Measurements from ENCODE around the gene FGR.
"Not testable (repeated sequence)": the region's sequence is repeated elsewhere in the genome, so short reads cannot be mapped to it uniquely, and the experiment has no call there.

The FGR gene

GRCh38 chr1:27659497-27660299 lies 24.7 kb upstream of the FGR start:
- peak; percentile 92 for DNase-seq

DNA sequence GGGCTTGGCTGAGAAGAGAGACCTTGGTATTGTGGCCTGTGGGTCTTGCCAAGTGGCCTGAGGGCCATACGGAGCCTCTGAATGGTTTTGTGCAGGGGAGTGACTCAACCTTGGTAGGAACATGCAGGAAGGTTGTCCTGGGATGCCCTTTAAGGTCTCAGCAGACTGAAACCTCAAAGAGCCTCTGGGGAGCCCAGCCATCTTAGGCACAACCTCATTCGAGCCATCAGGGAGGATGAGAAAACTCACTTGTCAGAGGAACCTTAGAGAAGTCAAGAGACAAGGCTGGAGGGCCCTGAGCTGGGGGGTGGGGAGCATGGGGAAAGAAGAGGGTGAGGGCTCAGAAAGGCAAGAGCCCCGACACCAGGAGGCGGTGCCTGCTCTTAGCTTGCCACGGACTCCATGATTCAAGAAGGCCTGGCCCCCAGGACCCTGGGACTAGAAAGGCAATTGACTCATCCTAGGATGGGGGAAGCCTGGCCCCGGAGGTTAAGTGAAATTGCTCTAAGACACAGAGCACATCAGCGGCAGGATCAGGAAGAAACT lies 24.0 kb upstream of the FGR start:
- peak; percentile 60 for DNase-seq

GRCh38 chr1:27656157-27656893 lies 21.3 kb upstream of the FGR start:
- DNase-seq, result peak; percentile 60

GRCh38 chr1:27655151-27655937 lies 20.4 kb upstream of the FGR start:
- DNase-seq, result no peak

GRCh38 chr1:27652111-27652864 lies 17.3 kb upstream of the FGR start:
- no peak for DNase-seq

GRCh38 chr1:27650539-27651175 lies 15.7 kb upstream of the FGR start:
- peak; percentile 49 for DNase-seq

GRCh38 chr1:27650171-27650538 lies 15.2 kb upstream of the FGR start:
- no peak for DNase-seq

DNA sequence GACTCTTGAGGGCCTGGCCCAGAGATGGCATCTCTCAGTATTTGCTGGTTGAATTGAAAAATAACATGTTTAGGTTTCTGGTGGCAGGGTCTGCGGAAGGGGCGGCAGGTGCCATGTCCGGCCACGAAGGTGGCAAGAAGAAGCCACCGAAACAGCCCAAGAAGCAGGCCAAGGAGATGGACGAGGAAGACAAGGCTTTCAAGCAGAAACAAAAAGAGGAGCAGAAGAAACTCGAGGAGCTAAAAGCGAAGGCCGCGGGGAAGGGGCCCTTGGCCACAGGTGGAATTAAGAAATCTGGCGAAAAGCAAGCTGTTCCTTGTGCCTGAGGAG lies 14.3 kb upstream of the FGR start:
- DNase-seq, result no peak

GRCh38 chr1:27648602-27649305 lies 13.8 kb upstream of the FGR start:
- DNase-seq, result no peak

DNA sequence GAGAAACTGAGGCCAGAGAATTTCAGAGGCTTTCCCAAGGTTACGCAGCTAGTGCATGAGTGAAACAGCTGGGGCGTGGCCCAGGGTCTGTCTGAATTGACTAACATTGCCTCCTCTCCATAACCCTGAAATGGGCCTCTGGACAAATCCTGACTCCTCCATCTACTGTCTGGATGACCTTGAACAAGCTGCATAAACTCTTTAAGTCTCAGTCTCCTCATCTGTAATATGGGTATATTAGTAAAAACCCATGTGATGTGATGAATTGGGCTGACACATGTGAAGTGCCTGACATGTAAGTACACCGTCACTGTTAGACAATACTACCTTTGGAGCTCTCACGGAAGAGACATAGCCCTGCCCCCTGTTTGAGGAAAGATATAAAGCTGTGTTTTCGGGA lies 12.3 kb upstream of the FGR start:
- no peak for DNase-seq

DNA sequence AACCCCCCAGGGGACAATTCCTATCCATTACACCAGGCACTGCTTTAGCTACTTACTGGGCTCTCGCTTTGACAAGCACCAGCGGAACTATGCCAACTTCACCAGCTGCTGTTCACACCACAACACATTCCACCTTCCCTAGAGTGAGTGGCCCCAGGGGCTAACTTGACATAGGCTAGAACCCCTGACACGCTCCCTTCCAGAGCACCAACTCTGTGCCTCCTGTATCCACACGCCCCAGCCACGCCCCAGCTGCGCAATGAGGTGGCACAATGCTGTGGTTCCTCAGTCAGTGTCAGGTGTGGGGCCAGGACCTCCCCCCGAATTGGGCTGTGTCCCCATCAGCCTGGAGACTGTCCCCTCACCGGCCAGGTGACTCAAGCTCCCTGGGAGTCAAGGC lies 11.7 kb upstream of the FGR start:
- DNase-seq, result no peak

DNA sequence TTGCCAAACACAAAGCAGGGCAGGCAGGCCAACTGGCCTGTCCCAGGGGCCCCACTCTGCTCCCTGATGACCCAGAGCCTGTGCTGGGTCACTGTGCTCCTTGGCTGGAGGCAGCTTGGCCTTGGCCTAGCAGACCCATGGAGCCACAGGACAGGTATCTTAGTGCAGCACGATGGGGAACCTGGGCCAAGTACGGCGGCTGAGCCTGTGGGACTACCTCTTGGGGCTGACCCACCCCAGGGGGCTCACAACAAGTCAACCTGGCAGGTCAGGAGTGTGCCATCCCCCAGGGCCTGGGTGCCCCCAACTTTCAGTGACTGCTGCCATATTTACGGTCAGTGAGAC lies 10.1 kb upstream of the FGR start:
- DNase-seq, result no peak

DNA sequence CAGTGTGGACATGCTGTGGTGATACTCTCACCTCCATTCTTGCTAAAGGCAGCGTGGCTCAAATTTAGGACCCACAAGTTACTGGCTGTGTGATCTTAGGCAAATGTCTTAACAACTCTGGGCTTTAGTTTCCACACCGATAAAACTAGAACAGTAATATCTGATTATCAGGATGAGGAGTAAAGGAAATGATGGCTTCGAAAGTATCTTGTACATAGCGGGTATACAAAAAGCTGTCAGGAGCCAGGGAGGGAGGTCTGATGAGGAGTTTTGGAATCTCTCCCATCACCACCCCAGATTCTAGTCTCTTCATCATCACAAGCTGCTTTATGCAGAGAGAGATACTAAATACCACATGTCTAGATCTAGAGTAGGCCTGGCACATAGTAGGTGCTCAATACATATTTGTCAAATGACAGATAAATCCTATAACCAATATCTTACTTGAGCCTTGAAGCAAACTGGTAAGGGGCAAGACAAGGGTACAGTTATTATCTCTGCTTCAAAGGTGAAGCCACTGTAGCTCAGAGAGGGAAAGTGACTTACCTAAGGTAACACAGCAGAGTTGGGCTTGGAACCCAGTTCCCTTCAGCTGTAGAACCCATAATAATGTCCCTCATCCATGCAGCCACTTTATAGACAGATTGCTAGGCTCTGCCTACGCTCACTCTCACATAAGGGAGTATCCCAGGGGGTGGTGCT lies 9.5 kb upstream of the FGR start:
- DNase-seq, result no peak

DNA sequence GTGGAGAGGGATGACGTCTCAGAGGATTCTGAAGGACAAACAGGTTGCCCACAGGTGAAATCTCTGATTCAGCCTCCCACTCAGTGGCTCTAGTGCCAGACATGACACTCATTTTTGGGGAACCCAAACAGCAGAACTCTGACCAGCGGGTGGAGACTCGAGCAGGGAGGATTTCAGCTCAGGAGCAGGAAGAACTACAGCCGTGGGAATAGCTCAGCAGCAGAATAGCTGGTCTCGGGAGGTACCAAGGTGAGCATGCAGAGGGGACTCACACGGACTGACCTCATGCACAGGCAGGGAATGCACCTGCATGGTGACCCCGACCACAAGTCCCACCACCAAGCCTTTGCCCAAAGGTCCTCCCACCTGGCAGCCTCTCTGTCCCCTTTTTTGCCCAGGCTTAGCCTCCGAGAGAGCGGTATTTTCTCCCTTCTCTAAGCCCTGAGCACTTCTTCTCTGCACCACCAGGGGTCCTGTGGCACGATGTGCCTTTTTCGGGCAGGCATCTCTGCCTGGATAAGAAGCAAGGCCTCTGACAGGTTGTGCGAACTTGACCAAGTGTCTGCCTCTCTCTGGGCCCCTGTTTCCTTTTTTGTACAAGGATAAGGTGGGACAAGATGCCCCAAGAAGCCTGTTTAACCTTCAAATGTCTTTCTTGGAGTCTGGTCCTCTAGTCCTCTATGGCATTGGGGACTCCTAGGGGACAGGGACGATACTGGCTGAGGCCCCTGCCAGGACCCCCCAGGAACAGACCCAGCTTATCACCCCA lies 8.8 kb upstream of the FGR start:
- DNase-seq, result peak; percentile 76

DNA sequence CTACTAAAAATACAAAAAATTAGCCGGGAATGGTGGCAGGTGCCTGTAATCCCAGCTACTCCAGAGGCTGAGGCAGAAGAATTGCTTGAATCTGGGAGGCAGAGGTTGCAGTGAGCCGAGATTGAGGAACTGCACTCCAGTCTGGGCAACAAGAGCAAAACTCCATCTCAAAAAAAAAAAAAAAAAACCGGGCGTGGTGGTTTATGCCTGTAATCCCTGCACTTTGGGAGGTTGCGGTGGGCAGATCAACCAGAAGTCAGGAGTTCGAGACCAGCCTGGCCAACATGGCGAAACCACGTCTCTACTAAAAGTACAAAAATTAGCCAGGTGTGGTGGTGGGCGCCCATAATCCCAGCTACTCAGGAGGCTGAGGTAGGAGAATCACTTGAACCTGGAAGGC lies 5.5 kb upstream of the FGR start:
- DNase-seq, result not testable (repeated sequence)

GRCh38 chr1:27638805-27639204 lies 3.8 kb upstream of the FGR start:
- no peak for DNase-seq

- no peak for DNase-seq
These were observed 3.2 kb upstream of the FGR start for GRCh38 chr1:27638047-27638734.

GRCh38 chr1:27635396-27636142 lies 584 bp upstream of the FGR start:
- no peak for DNase-seq

All from CD4-positive, alpha-beta T cell treated with Interleukin-15 for 1 hour (primary cell).